Mammary epithelial cell (primary cell): ENCODE measurements around the gene GLCCI1.

Source experiments
- CTCF ChIP-seq, 2 donors: IDR thresholded peaks in 1 of 2; conservative IDR thresholded peaks in 1 of 2; 2 replicates each; pipeline ENCODE4 v1.5.1; 2011 to 2012; ENCODE audit warnings: inconsistent platforms in 2 of 2, low read length in 2 of 2, mild to moderate bottlenecking in 2 of 2, control low read depth in 1 of 2, low read depth in 1 of 2; ENCODE audit not compliant: insufficient read depth in 1 of 2; ENCODE audit errors: extremely low read depth in 1 of 2
- EZH2 ChIP-seq: IDR thresholded peaks from 2 replicates; pipeline ENCODE4 v1.6.1; 2012; ENCODE audit warnings: low read length, inconsistent platforms, borderline replicate concordance

DNA sequence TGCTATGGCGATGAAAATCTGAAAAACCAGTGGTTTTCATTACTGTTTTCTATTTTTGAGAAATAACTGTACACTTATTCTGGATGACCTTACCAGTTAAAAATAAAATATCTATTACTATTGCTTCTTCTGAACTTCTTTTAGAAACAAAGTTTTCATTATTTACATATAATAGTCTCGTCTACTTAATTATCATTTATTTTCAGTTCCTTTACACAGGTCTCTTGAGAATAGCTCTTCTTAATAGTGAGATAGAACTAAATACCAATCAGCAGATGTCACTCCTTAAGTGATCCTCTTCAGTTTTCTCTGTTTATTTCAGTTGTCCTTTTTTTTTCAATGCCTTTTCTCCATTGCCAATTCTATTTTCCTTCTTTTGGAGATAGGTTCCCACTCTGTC, 4.3 kb upstream of the GLCCI1 start:
- TF ChIP-seq CTCF (conservative IDR thresholded peaks at IDR 0.05 in 1 of 2, IDR thresholded peaks at IDR 0.05 in 1 of 2; ENCODE audit: extremely low read depth in 1 of 2, insufficient read depth in 1 of 2, low read depth in 1 of 2, low read length in 2 of 2) (no peak), EZH2 (no peak)
